NCI-H69 (cell line): ENCODE data around the gene CCL7.
A peak's percentile ranks its signal among the peaks of the same experiment; 100 is the strongest.
"Not testable (repeated sequence)": the region's sequence is repeated elsewhere in the genome, so short reads cannot be mapped to it uniquely, and the experiment has no call there.

Experiments used
- DNase-seq: peaks from one replicate; lab custom pipeline; 2025; lab: John Stamatoyannopoulos, UW

Gene CCL7

DNA sequence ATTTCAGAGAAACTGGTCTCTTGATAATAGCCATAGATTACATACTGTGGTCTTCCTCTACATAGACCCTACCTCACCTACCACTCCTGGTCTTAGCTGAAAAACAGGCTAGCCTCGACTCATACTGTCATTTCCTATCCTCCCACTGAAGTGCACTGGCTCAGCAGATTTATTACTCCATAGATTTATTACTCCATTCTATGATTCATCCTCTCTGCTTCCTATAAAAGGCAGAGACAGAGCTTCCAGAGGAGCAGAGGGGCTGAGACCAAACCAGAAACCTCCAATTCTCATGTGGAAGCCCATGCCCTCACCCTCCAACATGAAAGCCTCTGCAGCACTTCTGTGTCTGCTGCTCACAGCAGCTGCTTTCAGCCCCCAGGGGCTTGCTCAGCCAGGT lies at the start of gene CCL7:
CCL7 (plus strand) TSS at position 253 of the 400 bp plus-strand sequence; CDS start at position 323, 70 bp downstream.
- no peak for DNase-seq

DNA sequence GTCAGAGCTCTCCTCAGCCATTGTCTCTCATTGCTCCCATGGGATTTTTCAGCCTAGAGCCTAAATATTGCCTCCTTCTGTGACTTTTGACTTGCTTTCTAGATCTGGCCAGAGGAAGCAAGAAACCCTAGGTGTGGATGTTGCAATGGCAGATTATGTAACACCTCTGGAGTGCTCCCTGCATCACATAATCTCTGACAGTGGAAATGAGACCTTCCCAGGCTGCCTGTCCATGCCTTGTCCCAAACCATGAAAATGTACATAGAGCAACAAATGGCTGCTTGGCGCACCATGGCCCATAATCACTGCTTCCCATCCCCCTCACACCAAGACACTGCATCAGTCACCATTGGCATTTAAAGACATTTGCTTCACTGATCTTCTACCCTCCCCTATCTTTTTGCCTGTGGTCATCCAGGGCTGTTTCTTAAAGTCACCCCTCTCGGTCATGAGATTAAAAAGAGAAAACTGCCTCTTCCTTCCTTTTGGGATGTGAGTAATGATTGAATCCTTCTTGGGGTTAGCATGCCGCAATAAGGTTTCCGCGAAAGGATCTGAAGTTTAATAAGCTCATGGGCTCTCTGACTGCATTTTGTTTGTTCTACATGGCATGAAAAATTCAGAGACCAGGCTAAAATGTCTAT lies 49.1 kb upstream of the CCL7 start:
- DNase-seq = no peak

DNA sequence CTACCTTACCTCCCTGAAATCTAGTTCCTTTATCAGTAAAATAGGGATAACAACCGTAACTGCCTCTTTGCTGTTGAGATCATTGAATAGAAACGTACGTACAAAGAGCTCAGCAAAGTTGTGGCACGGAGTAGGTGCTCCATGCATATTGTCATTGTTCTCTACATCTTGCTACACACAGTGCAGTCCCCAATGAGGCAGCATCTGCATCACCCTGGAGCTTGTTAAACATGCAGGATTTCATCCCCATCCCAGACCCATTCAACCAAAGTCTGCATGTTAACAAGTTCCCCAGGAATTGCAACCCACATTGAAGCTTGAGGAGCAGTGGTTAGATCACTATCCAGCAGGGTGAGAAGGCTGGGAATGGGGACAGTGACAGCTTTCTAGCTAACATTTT lies 48.6 kb upstream of the CCL7 start:
- no peak for DNase-seq

DNA sequence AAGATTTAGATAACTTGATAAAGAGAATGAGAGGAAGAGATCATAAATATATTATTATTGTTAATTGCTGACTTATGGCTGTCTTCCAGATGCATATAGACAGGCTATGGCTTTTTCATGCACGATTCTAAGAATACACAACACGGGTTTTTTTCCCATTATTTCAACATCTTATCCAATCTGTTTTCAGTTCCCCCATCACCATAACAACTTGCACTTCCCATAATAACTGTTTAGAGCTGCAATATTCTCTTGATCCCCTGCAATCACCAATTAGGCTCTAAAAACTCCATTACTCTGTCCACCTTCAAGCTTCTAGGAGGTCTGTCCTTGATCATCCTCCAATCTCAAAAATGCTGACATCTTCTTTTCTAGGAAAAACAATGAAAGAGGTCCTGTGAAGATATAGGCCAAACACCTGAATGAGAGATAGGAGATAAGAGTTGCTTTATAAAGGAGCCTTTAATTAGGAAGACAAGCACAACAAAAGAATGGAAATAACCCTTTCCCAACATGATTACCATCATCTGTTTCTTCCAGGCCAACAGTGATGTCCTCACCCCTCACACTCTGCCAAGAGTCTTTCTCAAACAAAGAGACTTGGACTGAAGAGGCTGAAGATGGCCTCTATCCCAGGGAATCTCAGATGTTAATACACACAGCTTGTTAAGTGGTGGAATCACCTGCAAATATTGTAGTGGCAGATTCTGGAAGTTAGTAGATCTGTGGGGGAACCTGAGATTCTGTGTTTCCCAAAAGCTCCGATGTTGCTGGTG lies 47.1 kb upstream of the CCL7 start:
- no peak for DNase-seq

DNA sequence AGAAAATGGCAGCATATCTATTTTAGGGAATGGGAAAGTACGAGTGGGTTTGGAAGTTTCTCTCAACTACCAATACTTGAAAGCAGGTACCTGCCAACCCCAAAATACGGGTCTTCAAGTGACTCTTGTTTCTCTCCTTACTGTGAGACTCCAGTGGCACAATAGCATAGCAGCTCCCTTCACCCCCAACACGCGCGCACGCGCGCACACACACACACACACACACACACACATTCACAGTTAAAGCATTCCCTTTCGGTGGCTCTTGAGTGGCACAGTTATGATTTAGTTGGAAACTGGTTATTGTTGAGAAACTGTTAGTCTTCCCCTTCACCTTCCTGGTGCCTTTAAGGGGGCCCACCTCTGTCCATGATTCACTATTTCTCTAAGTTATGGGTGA lies 45.0 kb upstream of the CCL7 start:
- DNase-seq = no peak

DNA sequence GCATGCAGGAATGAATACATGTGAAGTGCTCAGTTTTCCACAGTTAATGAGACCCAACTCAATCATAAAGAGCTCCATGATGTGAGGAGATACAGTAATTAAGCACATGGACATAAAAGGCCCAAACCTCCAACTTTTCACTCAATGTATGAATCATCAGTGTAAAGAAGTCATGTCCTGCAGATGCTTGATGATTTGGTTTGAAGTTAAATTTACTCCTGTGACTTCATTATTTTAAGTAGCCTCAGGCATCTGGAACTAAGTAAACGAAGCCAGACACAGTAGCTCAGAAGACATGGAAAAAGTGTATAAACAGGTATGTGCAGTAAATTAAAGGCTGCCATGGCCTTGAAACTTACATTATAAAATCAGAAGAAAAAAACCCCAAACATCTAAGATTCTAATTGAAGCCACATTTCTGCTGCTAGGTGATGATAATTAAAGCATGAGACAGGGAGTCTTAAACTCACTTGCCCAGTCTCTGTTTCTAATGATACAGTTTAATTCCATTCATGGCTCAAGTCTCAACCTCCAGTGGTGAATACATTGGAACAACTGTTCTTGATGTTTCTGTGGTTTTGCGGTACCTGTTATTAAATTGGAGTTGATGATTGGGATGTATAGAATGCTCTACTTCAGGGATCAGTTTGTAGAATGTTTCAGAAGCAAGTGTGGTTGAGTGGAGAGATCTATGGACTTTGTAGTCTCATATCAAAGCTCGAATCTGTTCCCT lies 43.8 kb upstream of the CCL7 start:
- DNase-seq = peak; percentile 12

DNA sequence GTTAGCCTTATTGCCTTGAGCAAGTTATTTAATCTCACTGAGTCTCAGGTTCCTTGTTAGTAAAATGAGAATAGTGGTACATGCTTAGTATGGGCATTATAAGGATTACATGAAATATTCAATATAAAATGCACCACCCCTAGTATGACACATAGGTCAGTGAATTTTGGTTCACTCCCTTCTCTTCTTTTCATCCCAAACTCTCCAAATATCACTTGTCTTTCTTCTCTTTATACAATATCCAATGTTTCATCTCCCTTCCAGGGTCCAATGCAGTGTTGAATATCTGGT lies 43.3 kb upstream of the CCL7 start:
- DNase-seq = no peak

DNA sequence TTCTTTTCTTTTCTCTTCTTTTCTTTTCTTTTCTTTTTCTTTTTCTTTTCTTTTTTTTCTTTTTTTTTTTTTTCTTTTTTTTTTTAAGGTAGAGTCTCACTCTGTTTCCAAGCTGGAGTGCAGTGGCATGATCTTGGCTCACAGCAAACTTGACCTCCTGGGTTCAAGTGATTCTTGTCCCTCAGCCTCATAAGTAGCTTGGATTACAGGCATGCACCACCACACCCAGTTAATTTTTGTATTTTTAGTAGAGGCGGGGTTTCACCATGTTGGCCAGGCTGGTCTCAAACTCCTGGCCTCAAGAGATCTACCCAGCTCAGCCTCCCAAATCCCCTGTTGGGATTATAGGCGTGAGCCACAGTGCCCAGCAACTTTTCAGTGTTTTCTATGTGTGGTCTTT lies 42.7 kb upstream of the CCL7 start:
- DNase-seq = not testable (repeated sequence)

DNA sequence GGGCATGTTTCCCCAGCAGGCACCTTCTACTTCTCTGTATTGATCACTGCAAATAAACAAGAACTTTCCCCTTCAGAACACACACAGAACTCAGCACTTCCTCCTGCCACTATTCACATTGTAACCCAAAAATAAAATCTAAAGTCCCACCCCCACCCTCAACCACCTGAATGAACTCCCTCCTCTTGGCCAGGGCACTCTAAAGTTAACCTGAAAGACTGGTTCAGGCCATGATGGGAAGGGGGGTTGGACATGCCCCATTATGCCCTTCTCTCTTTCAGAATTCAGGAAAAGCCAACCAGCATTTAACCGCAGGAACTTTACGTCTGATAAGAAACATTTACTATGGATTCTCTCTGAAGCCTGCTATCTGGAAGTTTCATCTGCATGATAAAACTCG lies 42.3 kb upstream of the CCL7 start:
- no peak for DNase-seq

DNA sequence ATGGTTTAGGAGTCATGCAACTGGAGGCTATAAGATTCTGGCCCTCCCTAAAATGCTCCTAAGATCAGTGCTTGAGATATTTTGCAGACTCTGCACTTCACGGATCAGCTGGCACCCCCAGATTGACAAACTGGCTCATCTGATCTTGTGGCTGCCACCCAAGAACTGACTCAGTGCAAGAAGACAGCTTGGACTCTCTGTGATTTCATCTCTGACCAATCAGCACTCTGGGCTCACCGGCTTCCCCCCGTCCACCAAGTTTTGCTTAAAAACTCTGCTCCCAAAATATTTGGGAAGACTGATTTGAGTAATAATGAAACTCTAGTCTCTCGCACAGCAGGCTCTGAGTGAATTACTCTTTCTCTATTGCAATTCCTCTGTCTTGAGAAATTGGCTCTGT lies 41.2 kb upstream of the CCL7 start:
- DNase-seq = no peak

DNA sequence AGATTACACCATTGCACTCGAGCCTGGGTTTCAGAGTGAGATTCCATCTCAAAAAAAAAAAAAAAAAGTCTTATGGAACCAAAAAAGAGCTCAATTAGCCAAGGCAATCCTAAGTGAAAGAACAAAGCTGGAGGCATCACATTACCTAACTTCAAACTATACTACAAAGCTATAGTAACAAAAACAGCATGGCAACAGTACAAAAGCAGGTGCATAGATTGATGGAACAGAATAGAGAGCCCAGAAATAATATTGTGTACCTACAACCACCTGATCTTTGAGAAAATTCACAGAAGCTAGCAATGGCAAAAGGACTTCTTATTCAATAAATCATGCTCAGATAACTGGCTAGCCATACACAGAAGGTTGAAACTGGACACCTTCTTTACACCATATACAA lies 39.7 kb upstream of the CCL7 start:
- no peak for DNase-seq

DNA sequence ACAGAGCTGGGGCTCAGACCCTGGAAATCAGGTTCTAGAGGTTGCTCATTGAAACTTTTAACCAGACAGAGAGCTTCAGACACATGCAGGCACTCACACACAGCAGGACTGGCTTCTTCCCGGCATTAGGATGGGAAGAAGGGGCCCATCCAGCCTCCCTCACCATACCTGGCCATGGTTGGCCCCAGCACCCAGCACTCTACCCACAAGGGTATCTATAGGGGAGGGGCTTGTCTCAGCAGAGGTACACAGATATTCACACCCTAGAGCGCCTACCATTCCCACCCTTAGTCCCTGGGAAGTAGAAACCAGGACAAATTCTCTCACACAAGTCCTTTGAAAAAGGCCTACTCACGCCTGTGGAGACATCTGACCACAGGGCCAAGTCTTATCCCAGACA lies 35.4 kb upstream of the CCL7 start:
- no peak for DNase-seq

DNA sequence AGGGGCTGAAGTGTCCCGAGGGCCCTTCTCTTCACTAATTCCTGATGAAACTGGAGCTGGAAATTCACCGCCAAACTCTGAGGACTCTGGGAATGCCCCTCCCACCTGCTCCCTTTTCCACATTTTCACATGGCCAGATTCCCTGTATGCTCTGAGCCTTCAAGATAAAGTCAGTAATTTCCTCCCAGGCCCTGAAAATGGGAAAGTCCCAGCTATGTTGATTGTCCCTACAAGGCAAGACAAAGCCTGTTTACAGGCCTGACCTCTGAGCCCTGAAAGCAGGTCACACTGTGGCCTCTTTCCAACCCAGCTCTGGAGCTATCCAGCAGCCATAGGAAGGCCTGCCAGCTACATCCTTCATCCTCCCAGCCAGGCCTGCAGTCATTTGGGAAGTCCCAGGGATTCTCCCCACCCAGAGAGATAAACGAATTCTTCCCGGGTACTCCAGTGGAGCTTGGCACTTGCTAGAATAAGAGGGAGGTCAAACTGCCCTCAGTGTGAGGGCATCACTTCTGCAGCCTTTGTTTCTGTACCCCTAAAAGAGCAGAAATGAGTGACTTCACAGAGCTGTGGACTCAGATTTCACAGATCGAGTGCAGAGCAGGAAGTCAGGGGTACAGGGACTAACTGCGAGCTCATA lies 34.5 kb upstream of the CCL7 start:
- no peak for DNase-seq

DNA sequence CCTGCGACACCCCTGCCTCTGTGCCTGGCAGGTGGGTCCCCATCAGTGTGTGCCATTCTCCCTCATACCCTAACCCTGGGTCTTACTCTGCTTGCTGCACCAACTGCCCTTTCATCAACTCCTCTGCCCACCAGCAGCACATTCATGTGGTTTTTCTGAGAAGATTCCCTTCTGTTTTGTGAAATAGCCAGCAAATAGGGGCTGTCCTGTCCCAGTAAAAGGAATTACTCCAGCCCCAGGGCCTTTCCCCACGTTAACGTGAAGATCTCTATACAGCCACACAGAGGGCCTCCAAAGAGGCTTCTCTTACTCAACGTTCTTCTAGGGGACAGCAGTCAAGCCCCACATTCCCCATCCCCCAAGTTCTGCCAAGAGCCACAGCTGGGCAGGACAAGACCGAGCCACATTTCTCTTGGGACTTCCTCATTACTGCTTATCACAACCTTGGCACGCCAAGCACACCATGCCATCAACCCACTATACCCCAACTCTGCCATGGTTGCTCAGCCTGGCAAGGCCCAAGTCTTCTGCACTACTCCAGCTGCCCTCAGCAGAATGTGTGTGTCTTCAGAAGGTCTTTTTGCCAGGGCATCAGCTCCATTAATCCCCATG lies 33.6 kb upstream of the CCL7 start:
- no peak for DNase-seq

DNA sequence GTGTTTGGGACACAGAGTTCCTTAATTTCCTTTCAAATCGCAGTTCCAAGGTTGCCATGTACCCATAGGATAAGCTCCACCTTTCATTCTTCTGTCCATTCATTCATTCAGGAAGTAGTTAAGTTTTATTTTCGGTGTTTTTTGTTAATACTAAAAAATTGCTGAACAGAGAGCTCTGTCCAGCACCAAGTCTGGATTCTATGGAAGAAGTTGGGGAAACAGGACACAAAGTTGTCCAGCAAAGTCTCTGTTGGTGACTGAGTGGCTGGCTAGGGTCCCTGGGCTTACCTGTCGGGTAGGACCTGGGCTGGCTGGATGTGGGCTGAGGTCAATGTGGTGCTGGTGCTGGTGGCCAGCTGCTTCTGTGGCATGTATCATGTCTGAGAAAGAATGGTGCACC lies 32.6 kb upstream of the CCL7 start:
- no peak for DNase-seq

DNA sequence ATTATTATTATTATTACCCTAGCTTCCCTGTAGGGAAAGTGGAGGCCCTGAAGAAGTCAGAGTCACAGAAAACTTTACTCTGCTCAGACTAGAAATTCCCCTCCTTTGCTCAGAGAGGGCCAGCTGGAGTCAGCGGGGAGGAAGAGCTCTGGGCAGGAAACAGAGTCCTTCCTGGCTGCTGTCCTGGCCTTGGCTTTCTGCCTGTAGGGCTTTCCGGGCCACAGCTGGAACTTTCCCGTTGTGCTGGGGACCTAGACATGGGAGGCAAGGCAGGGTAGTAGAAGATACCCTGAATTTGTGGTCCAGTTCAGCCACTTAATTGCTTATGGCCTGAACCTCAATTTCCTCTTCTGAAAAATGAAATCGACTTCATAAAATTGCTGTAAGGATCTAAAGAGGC lies 29.0 kb upstream of the CCL7 start:
- peak; percentile 8 for DNase-seq

DNA sequence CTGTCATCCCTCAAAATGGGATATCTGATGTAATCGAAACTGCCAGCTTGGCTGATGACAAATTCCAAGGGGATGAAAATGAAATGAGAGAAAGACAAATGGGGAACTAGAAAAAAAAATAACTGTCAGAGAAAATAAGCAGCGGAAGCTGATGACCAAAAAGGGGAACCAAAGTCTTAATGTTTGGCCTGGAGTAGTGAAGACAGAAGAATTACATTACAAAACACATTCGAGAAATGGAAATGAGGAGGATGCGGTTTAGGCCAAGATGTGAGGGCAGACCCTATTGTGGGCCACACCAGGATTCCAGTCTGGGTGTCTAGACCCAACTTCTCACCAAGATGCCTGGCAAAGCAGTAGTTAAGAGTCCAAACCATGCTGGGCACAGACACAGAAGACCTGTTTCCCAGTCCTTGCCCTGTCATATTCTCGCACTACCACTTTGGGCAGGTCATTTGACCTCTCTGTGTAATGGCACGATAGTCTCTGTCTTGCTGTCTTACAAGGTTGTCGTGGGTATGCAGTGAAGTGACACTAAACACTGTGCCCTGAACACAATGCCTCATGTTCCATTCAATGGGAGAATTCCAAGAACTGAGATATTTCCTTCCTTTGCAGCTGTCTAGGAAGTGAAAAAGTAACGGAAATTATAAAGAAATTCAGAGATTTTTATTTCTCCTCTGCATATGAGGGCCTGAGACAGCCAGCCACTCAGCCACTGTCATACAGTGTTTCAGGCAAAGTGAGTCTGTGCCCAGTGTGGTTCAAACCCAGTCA lies 27.2 kb upstream of the CCL7 start:
- no peak for DNase-seq

DNA sequence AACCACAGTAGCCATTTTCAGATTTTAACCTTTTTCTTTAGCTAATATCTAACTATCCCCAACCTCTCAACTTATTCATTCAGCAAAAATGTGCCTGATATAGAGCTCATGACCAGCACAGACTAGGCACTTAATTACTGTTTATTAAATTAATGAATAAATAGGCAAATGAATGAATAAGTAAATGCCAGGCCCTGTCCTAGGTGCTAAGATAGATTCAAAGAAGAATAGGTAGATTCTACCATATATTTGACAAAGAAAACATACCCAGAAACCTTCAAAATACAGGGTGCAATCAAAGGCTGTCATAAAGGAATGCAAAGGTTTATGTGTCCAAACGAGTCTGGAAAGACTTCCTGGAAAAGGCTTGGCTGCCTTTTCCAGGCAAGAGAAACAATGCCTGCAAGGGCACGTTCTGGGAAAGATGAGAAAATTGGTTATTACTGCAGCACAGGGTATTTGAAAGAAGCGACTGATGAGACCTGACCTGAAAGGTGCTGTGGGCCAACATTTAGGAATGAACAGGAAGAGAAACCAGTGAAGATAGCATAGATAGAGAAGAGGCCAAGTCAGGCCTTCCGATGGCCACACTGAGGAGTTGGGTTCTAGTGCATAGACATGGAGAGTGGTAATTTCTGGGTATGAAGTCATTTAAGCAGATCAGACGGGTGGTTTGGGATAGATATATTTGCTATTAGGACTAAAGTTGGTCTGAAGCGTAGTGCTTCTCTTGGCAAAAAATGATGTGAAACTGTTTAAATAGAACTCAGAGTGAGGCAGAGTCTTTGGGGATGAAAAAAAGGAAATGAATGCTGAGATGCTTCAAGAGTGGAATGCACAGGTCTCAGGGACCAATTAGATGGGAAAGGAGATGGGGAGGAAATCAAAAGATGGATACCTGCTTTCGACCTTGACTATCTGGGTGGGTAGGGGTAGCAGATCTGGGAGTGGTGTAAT lies 26.4 kb upstream of the CCL7 start:
- DNase-seq = no peak

DNA sequence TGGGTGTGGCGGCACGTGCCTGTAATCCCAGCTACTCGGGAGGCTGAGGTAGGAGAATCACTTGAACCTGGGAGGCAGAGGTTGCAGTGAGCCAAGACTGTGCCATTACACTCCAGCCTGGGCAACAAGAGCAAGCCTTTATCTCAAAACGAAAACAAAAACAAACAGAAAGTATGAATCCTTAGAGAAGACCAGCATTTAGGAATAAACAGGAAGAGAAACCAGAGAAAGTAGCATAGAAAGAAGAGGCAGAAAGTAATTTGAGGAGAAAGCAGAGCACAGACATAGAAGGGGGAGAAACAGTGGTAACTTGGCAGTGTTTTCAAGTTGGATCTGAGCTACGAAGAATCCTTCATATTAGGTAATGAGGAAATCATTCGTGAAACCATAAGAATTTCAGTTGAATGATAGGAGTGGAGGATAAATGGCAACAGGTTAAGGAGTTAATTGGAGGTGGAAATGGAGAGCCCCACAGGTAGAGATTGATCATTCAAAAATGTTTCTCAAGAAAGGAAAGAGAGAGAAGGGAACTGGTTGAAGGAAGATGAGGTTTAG lies 24.6 kb upstream of the CCL7 start:
- no peak for DNase-seq

DNA sequence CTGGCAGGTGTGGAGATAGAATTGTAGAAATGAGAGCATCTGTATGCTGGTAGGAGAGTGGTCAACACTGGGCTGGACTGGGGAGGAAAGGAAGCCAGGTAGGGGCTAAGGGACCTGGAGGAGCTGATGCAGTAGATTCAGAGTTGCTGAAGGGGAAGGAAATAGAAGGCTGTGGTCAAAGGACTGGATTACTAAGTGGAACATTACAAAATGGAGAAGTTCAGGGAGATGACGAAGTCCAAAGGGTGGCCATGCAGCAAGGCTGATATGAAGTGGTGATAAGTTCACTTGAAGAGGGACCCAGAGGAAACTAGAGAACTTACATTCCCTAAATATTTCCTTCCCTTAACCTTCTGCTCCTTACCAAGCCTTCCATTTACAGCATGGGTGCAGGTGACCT lies 23.6 kb upstream of the CCL7 start:
- no peak for DNase-seq
